IMR-90 (cell line): ENCODE results near the gene OR52W1. TPM values are rescaled to one million over a fixed set of nuclear protein-coding genes. Genes with fewer than 3 reads are reported as not detected.

Experiments
- ATAC-seq: fragments of 200-7000 bp; cut with Tn5 transposase; 2 replicates; pipeline ENCODE4 v1.9.1; 2020; ENCODE audit warnings: low read depth, mild to moderate bottlenecking, moderate library complexity
- BruUV-seq: library from RNA; stranded (reverse); fragments of 400-500 nt; replicated peaks from 2 replicates; lab custom pipeline; 2021; lab: Mats Ljungman, UMichigan
- CTCF ChIA-PET: fragments of 300-600 bp; formaldehyde crosslinking; extraction: SDS; loops from one replicate; lab custom pipeline; 2021; ENCODE audit warnings: antibody characterized with exemption; lab: Yijun Ruan, JAX
- POLR2A ChIA-PET: fragments of 300-600 bp; sonication (Branson Sonifier 250); formaldehyde crosslinking; loops from one replicate; lab custom pipeline; 2022; ENCODE audit warnings: antibody characterized with exemption; ENCODE audit not compliant: unreplicated experiment; lab: Charles Lee
- DNase-seq: peaks from one replicate; pipeline ENCODE4 v3.0.0; 2013
- H2AFZ ChIP-seq: replicated peaks from 2 replicates; pipeline ENCODE3; 2013; ENCODE audit warnings: low read length, mild to moderate bottlenecking; ENCODE audit not compliant: poor library complexity
- H2AK5ac ChIP-seq: 2 replicates; pipeline ENCODE4 v1.6.1; 2013; ENCODE audit warnings: low read depth, low read length, inconsistent platforms
- H2AK9ac ChIP-seq: replicated peaks from 2 replicates; pipeline ENCODE3; 2013; ENCODE audit warnings: mild to moderate bottlenecking, low read depth, low read length, moderate library complexity; ENCODE audit not compliant: poor library complexity
- H2BK120ac ChIP-seq: 2 replicates; pipeline ENCODE4 v1.6.1; 2013; ENCODE audit warnings: low read depth, low read length, inconsistent platforms
- H2BK15ac ChIP-seq: 3 replicates; pipeline ENCODE4 v1.6.1; 2013; ENCODE audit warnings: low read depth, low read length, inconsistent platforms
- H2BK20ac ChIP-seq: 2 replicates; pipeline ENCODE4 v1.6.1; 2013; ENCODE audit warnings: low read depth, mild to moderate bottlenecking, inconsistent platforms, low read length, moderate library complexity
- H2BK5ac ChIP-seq: 2 replicates; pipeline ENCODE4 v1.6.1; 2013; ENCODE audit warnings: mild to moderate bottlenecking, low read depth, low read length, inconsistent platforms; ENCODE audit not compliant: poor library complexity, severe bottlenecking
- H3K14ac ChIP-seq: replicated peaks from 2 replicates; pipeline ENCODE4 v1.6.1; 2013; ENCODE audit warnings: low read depth, low read length, inconsistent platforms
- H3K18ac ChIP-seq: 2 replicates; pipeline ENCODE4 v1.6.1; 2013; ENCODE audit warnings: low read depth, low read length, control low read depth
- H3K23ac ChIP-seq: 2 replicates; pipeline ENCODE4 v1.6.1; 2013; ENCODE audit warnings: low read depth, low read length, inconsistent platforms
- H3K27ac ChIP-seq: 2 replicates; pipeline ENCODE4 v1.5.1; 2013; ENCODE audit warnings: mild to moderate bottlenecking, control low read depth, low read length; ENCODE audit not compliant: insufficient read depth
- H3K27me3 ChIP-seq: 2 replicates; pipeline ENCODE4 v1.6.1; 2013; ENCODE audit warnings: low read length; ENCODE audit not compliant: control insufficient read depth, insufficient read depth
- H3K36me3 ChIP-seq: 2 replicates; pipeline ENCODE4 v1.6.1; 2013; ENCODE audit warnings: low read length, mixed read lengths; ENCODE audit not compliant: control insufficient read depth, insufficient read depth
- H3K4ac ChIP-seq: 2 replicates; pipeline ENCODE4 v1.6.1; 2013; ENCODE audit warnings: low read depth, low read length, inconsistent platforms
- H3K4me1 ChIP-seq: 2 replicates; pipeline ENCODE4 v1.6.1; 2013; ENCODE audit warnings: low read length, mixed read lengths; ENCODE audit not compliant: control insufficient read depth, insufficient read depth
- H3K4me2 ChIP-seq: 2 replicates; pipeline ENCODE4 v1.6.1; 2013; ENCODE audit warnings: low read depth, mild to moderate bottlenecking, control low read depth, low read length, moderate library complexity
- H3K4me3 ChIP-seq: 2 replicates; pipeline ENCODE4 v1.5.1; 2013; ENCODE audit warnings: low read depth, mild to moderate bottlenecking, control low read depth, low read length, moderate library complexity; ENCODE audit not compliant: insufficient read depth
- H3K56ac ChIP-seq: 2 replicates; pipeline ENCODE4 v1.6.1; 2013; ENCODE audit warnings: low read length, inconsistent platforms; ENCODE audit not compliant: insufficient read depth; ENCODE audit errors: extremely low read depth
- H3K79me1 ChIP-seq, 2 experiments: 2 replicates each; pipeline ENCODE4 v1.6.1; 2013; ENCODE audit warnings: low read length in 2 of 2, inconsistent platforms in 1 of 2, low read depth in 1 of 2
- H3K9ac ChIP-seq: 2 replicates; pipeline ENCODE4 v1.6.1; 2013; ENCODE audit warnings: low read depth, low read length, control low read depth
- H3K9me1 ChIP-seq: 2 replicates; pipeline ENCODE4 v1.6.1; 2013; ENCODE audit warnings: low read length, inconsistent platforms; ENCODE audit not compliant: insufficient read depth
- H3K9me3 ChIP-seq: 2 replicates; pipeline ENCODE4 v1.6.1; 2013; ENCODE audit warnings: low read length; ENCODE audit not compliant: control insufficient read depth, insufficient read depth
- H4K20me1 ChIP-seq: 2 replicates; pipeline ENCODE4 v1.6.1; 2013; ENCODE audit warnings: low read length, inconsistent platforms; ENCODE audit not compliant: insufficient read depth
- H4K5ac ChIP-seq: 2 replicates; pipeline ENCODE4 v1.6.1; 2013; ENCODE audit warnings: mild to moderate bottlenecking, low read depth, low read length, control low read depth
- H4K8ac ChIP-seq, 2 experiments: 2 replicates each; pipeline ENCODE4 v1.6.1; 2013; ENCODE audit warnings: low read depth in 2 of 2, low read length in 2 of 2, control low read depth in 1 of 2, inconsistent platforms in 1 of 2
- H4K91ac ChIP-seq: 2 replicates; pipeline ENCODE4 v1.6.1; 2013; ENCODE audit warnings: low read depth, low read length, inconsistent platforms; ENCODE audit not compliant: insufficient read depth
- BHLHE40 ChIP-seq: fragments of 150-350 bp; IDR thresholded peaks from 2 replicates; pipeline ENCODE4 v1.6.1; 2016; ENCODE audit warnings: mild to moderate bottlenecking, low read depth, low read length
- CEBPB ChIP-seq: IDR thresholded peaks from 2 replicates; pipeline ENCODE4 v1.6.1; 2012; ENCODE audit warnings: low read depth, low read length, improper control_type of control experiment
- FOS ChIP-seq: fragments of 150-350 bp; IDR thresholded peaks from 2 replicates; pipeline ENCODE4 v1.6.1; 2016; ENCODE audit warnings: low read depth, low read length
- MAFK ChIP-seq: IDR thresholded peaks from 2 replicates; pipeline ENCODE4 v1.6.1; 2012; ENCODE audit warnings: low read depth, low read length, improper control_type of control experiment
- MXI1 ChIP-seq: IDR thresholded peaks from 2 replicates; pipeline ENCODE4 v1.6.1; 2012; ENCODE audit warnings: low read depth, mild to moderate bottlenecking, low read length, moderate library complexity, borderline replicate concordance
- NFE2L2 ChIP-seq: fragments of 150-350 bp; IDR thresholded peaks from 2 replicates; pipeline ENCODE4 v1.6.1; 2016; ENCODE audit warnings: low read depth, mild to moderate bottlenecking, low read length
- RAD21 ChIP-seq: IDR thresholded peaks from 2 replicates; pipeline ENCODE4 v1.6.1; 2012; ENCODE audit warnings: low read length, improper control_type of control experiment
- RCOR1 ChIP-seq: IDR thresholded peaks from 2 replicates; pipeline ENCODE4 v1.6.1; 2012; ENCODE audit warnings: mild to moderate bottlenecking, low read length, improper control_type of control experiment; ENCODE audit not compliant: insufficient replicate concordance
- WGBS, 2 experiments: methylation state at CpG; one replicate each; pipeline versions ENCODE4 v1.1.5 to v1.1.7; 2013; ENCODE audit warnings: missing lambda C conversion rate in 2 of 2; ENCODE audit not compliant: insufficient read length in 1 of 2; ENCODE audit errors: extremely low coverage in 2 of 2; 5-methylcytosine and 5-hydroxymethylcytosine counted together
- dilution Hi-C: fragments of 300-500 bp; cut with HindIII; formaldehyde crosslinking; loops from one replicate; pipeline ENCODE4 v1.14.3; 2018; ENCODE audit warnings: low sequenced_read_pairs; ENCODE audit not compliant: unreplicated experiment
- in situ Hi-C: fragments of 300-500 bp; cut with MboI; formaldehyde crosslinking; loops from 3 replicates; pipeline ENCODE4 v1.14.3; 2019; ENCODE audit warnings: low sequenced_read_pairs, inconsistent platforms, mixed read lengths
- intact Hi-C: fragments of 100-400 bp; cut with micrococcal nuclease; formaldehyde crosslinking; loops from 2 replicates; pipeline ENCODE4 v1.10.0; 2022
- polyA plus RNA-seq, 3 experiments: library from polyadenylated mRNA; depleted of rRNA; stranded (reverse); fragments of >200 nt; gene quantifications; 2 replicates each; pipeline ENCODE4 v1.2.3, GENCODE V29; 2012; ENCODE audit warnings: low replicate concordance in 1 of 3
- total RNA-seq: library from RNA; depleted of rRNA; stranded (reverse); fragments of >200 nt; gene quantifications from 2 replicates; pipeline ENCODE4 v1.2.3, GENCODE V29; 2012
- TF ChIP-seq, protein P1 (sequence below): fragments of 150-350 bp; IDR thresholded peaks from 2 replicates; pipeline ENCODE4 v1.6.1; 2017; ENCODE audit warnings: mild to moderate bottlenecking, antibody characterized with exemption, low read length, low read depth
- TF ChIP-seq, protein P2 (sequence below): fragments of 150-350 bp; IDR thresholded peaks from 2 replicates; pipeline ENCODE4 v1.6.1; 2016; ENCODE audit warnings: low read depth, mild to moderate bottlenecking, low read length, moderate library complexity, borderline replicate concordance

The OR52W1 gene
- total and polyA plus RNA-seq, 2 of the 4 experiments (the other 2 are of a cell fraction), result not detected

DNA sequence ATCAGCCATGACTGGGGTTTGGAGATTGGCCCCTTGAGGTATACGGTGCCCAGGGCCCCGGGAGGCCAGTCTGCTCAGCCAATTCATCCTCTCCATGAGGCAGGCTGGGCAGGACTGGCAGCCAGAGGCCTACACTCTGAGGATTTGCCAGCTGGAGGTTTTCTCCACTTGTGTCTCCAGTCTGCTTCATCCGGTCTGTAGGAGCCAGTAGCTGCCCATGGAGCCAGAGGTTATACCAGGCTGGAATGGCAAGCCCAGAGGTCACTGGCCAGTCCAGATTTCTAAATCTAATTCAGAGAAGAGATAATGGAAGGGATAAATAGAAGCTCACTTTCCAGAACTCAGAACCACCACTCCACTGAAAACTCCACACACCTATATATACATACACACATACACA is 25.4 kb downstream of the OR52W1 start:
- WGBS, 2 experiments, result 92% methylated on average over 2 of the region's 3 CpGs; no CpG with 5 or more reads in 1 of the 2 experiments
- Histone ChIP-seq H3K9me1 (no peaks in the 10 kb centered on the region; the same call in 1 of the 2 replicates), H3K79me1 (peaks cover 20 to 28% of the 10 kb centered on the region in 2 experiments), H2AK5ac (no peak overlapping the region), H3K4me3 (no peak overlapping the region), H4K91ac (no peak overlapping the region), H2BK120ac (no peak overlapping the region), H3K36me3 (peaks cover 21% of the 10 kb centered on the region), H3K27me3 (no peaks in the 10 kb centered on the region), H2BK15ac (no peak overlapping the region), H2AFZ (no peak overlapping the region), H4K5ac (no peak overlapping the region), H3K9me3 (no peaks in the 10 kb centered on the region), H3K23ac (no peak overlapping the region), H3K9ac (no peak overlapping the region), H3K27ac (no peak overlapping the region), H3K56ac (no peak overlapping the region), H2BK20ac (no peak overlapping the region), H4K8ac (no peak overlapping the region), H3K4me2 (no peak overlapping the region), H3K4ac (no peak overlapping the region), H2AK9ac (no peak overlapping the region), H4K20me1 (no peaks in the 10 kb centered on the region), H3K14ac (no peak overlapping the region), H2BK5ac (no peak overlapping the region), H3K18ac (no peak overlapping the region), H3K4me1 (peaks cover 4% of the 10 kb centered on the region)
- TF ChIP-seq RCOR1, result no peak
- no peak for TF ChIP-seq FOS
- TF ChIP-seq, protein P1, sequence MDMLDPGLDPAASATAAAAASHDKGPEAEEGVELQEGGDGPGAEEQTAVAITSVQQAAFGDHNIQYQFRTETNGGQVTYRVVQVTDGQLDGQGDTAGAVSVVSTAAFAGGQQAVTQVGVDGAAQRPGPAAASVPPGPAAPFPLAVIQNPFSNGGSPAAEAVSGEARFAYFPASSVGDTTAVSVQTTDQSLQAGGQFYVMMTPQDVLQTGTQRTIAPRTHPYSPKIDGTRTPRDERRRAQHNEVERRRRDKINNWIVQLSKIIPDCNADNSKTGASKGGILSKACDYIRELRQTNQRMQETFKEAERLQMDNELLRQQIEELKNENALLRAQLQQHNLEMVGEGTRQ, result no peak
- no peak for TF ChIP-seq NFE2L2
- no peak for TF ChIP-seq MAFK
- TF ChIP-seq, protein P2, sequence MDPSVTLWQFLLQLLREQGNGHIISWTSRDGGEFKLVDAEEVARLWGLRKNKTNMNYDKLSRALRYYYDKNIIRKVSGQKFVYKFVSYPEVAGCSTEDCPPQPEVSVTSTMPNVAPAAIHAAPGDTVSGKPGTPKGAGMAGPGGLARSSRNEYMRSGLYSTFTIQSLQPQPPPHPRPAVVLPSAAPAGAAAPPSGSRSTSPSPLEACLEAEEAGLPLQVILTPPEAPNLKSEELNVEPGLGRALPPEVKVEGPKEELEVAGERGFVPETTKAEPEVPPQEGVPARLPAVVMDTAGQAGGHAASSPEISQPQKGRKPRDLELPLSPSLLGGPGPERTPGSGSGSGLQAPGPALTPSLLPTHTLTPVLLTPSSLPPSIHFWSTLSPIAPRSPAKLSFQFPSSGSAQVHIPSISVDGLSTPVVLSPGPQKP, result no peak
- no peak for TF ChIP-seq BHLHE40
- no peak for TF ChIP-seq CEBPB
- TF ChIP-seq RAD21, result no peak
- no peak for TF ChIP-seq MXI1
- ChIA-PET CTCF (no interaction called here), POLR2A (no interaction called here)
- BruUV-seq, result no TSS peak
- ATAC-seq, result no peak
- dilution Hi-C loops, result no loop called here
- intact Hi-C loops, result no loop called here
- in situ Hi-C loops, result no loop called here
- DNase-seq, result no peak
